IMR-90 (cell line): ENCODE data around the gene C1QTNF8. TPM values are rescaled to one million over a fixed set of nuclear protein-coding genes. Genes with fewer than 3 reads are reported as not detected.

Experiments
- ATAC-seq: fragments of 200-7000 bp; cut with Tn5 transposase; 2 replicates; pipeline ENCODE4 v1.9.1; 2020; ENCODE audit warnings: low read depth, mild to moderate bottlenecking, moderate library complexity
- BruUV-seq: library from RNA; stranded (reverse); fragments of 400-500 nt; replicated peaks from 2 replicates; lab custom pipeline; 2021; lab: Mats Ljungman, UMichigan
- CTCF ChIA-PET: fragments of 300-600 bp; formaldehyde crosslinking; extraction: SDS; loops from one replicate; lab custom pipeline; 2021; ENCODE audit warnings: antibody characterized with exemption; lab: Yijun Ruan, JAX
- POLR2A ChIA-PET: fragments of 300-600 bp; sonication (Branson Sonifier 250); formaldehyde crosslinking; loops from one replicate; lab custom pipeline; 2022; ENCODE audit warnings: antibody characterized with exemption; ENCODE audit not compliant: unreplicated experiment; lab: Charles Lee
- DNase-seq: peaks from one replicate; pipeline ENCODE4 v3.0.0; 2013
- H2AFZ ChIP-seq: replicated peaks from 2 replicates; pipeline ENCODE3; 2013; ENCODE audit warnings: low read length, mild to moderate bottlenecking; ENCODE audit not compliant: poor library complexity
- H2AK5ac ChIP-seq: 2 replicates; pipeline ENCODE4 v1.6.1; 2013; ENCODE audit warnings: low read depth, low read length, inconsistent platforms
- H2AK9ac ChIP-seq: replicated peaks from 2 replicates; pipeline ENCODE3; 2013; ENCODE audit warnings: mild to moderate bottlenecking, low read depth, low read length, moderate library complexity; ENCODE audit not compliant: poor library complexity
- H2BK120ac ChIP-seq: 2 replicates; pipeline ENCODE4 v1.6.1; 2013; ENCODE audit warnings: low read depth, low read length, inconsistent platforms
- H2BK15ac ChIP-seq: 3 replicates; pipeline ENCODE4 v1.6.1; 2013; ENCODE audit warnings: low read depth, low read length, inconsistent platforms
- H2BK20ac ChIP-seq: 2 replicates; pipeline ENCODE4 v1.6.1; 2013; ENCODE audit warnings: low read depth, mild to moderate bottlenecking, inconsistent platforms, low read length, moderate library complexity
- H2BK5ac ChIP-seq: 2 replicates; pipeline ENCODE4 v1.6.1; 2013; ENCODE audit warnings: mild to moderate bottlenecking, low read depth, low read length, inconsistent platforms; ENCODE audit not compliant: poor library complexity, severe bottlenecking
- H3K14ac ChIP-seq: replicated peaks from 2 replicates; pipeline ENCODE4 v1.6.1; 2013; ENCODE audit warnings: low read depth, low read length, inconsistent platforms
- H3K18ac ChIP-seq: 2 replicates; pipeline ENCODE4 v1.6.1; 2013; ENCODE audit warnings: low read depth, low read length, control low read depth
- H3K23ac ChIP-seq: 2 replicates; pipeline ENCODE4 v1.6.1; 2013; ENCODE audit warnings: low read depth, low read length, inconsistent platforms
- H3K27ac ChIP-seq: 2 replicates; pipeline ENCODE4 v1.5.1; 2013; ENCODE audit warnings: mild to moderate bottlenecking, control low read depth, low read length; ENCODE audit not compliant: insufficient read depth
- H3K27me3 ChIP-seq: 2 replicates; pipeline ENCODE4 v1.6.1; 2013; ENCODE audit warnings: low read length; ENCODE audit not compliant: control insufficient read depth, insufficient read depth
- H3K36me3 ChIP-seq: 2 replicates; pipeline ENCODE4 v1.6.1; 2013; ENCODE audit warnings: low read length, mixed read lengths; ENCODE audit not compliant: control insufficient read depth, insufficient read depth
- H3K4ac ChIP-seq: 2 replicates; pipeline ENCODE4 v1.6.1; 2013; ENCODE audit warnings: low read depth, low read length, inconsistent platforms
- H3K4me1 ChIP-seq: 2 replicates; pipeline ENCODE4 v1.6.1; 2013; ENCODE audit warnings: low read length, mixed read lengths; ENCODE audit not compliant: control insufficient read depth, insufficient read depth
- H3K4me2 ChIP-seq: 2 replicates; pipeline ENCODE4 v1.6.1; 2013; ENCODE audit warnings: low read depth, mild to moderate bottlenecking, control low read depth, low read length, moderate library complexity
- H3K4me3 ChIP-seq: 2 replicates; pipeline ENCODE4 v1.5.1; 2013; ENCODE audit warnings: low read depth, mild to moderate bottlenecking, control low read depth, low read length, moderate library complexity; ENCODE audit not compliant: insufficient read depth
- H3K56ac ChIP-seq: 2 replicates; pipeline ENCODE4 v1.6.1; 2013; ENCODE audit warnings: low read length, inconsistent platforms; ENCODE audit not compliant: insufficient read depth; ENCODE audit errors: extremely low read depth
- H3K79me1 ChIP-seq, 2 experiments: 2 replicates each; pipeline ENCODE4 v1.6.1; 2013; ENCODE audit warnings: low read length in 2 of 2, inconsistent platforms in 1 of 2, low read depth in 1 of 2
- H3K9ac ChIP-seq: 2 replicates; pipeline ENCODE4 v1.6.1; 2013; ENCODE audit warnings: low read depth, low read length, control low read depth
- H3K9me1 ChIP-seq: 2 replicates; pipeline ENCODE4 v1.6.1; 2013; ENCODE audit warnings: low read length, inconsistent platforms; ENCODE audit not compliant: insufficient read depth
- H3K9me3 ChIP-seq: 2 replicates; pipeline ENCODE4 v1.6.1; 2013; ENCODE audit warnings: low read length; ENCODE audit not compliant: control insufficient read depth, insufficient read depth
- H4K20me1 ChIP-seq: 2 replicates; pipeline ENCODE4 v1.6.1; 2013; ENCODE audit warnings: low read length, inconsistent platforms; ENCODE audit not compliant: insufficient read depth
- H4K5ac ChIP-seq: 2 replicates; pipeline ENCODE4 v1.6.1; 2013; ENCODE audit warnings: mild to moderate bottlenecking, low read depth, low read length, control low read depth
- H4K8ac ChIP-seq, 2 experiments: 2 replicates each; pipeline ENCODE4 v1.6.1; 2013; ENCODE audit warnings: low read depth in 2 of 2, low read length in 2 of 2, control low read depth in 1 of 2, inconsistent platforms in 1 of 2
- H4K91ac ChIP-seq: 2 replicates; pipeline ENCODE4 v1.6.1; 2013; ENCODE audit warnings: low read depth, low read length, inconsistent platforms; ENCODE audit not compliant: insufficient read depth
- FOS ChIP-seq: fragments of 150-350 bp; IDR thresholded peaks from 2 replicates; pipeline ENCODE4 v1.6.1; 2016; ENCODE audit warnings: low read depth, low read length
- NFE2L2 ChIP-seq: fragments of 150-350 bp; IDR thresholded peaks from 2 replicates; pipeline ENCODE4 v1.6.1; 2016; ENCODE audit warnings: low read depth, mild to moderate bottlenecking, low read length
- RCOR1 ChIP-seq: IDR thresholded peaks from 2 replicates; pipeline ENCODE4 v1.6.1; 2012; ENCODE audit warnings: mild to moderate bottlenecking, low read length, improper control_type of control experiment; ENCODE audit not compliant: insufficient replicate concordance
- RFX5 ChIP-seq: IDR thresholded peaks from 2 replicates; pipeline ENCODE4 v1.8.0; 2012; ENCODE audit warnings: low read depth, mild to moderate bottlenecking, low read length, moderate library complexity
- USF2 ChIP-seq: fragments of 150-350 bp; IDR thresholded peaks from 2 replicates; pipeline ENCODE4 v1.6.1; 2017; ENCODE audit warnings: mild to moderate bottlenecking, antibody characterized with exemption, low read length, low read depth
- WGBS, 2 experiments: methylation state at CpG; one replicate each; pipeline versions ENCODE4 v1.1.5 to v1.1.7; 2013; ENCODE audit warnings: missing lambda C conversion rate in 2 of 2; ENCODE audit not compliant: insufficient read length in 1 of 2; ENCODE audit errors: extremely low coverage in 2 of 2; 5-methylcytosine and 5-hydroxymethylcytosine counted together
- dilution Hi-C: fragments of 300-500 bp; cut with HindIII; formaldehyde crosslinking; loops from one replicate; pipeline ENCODE4 v1.14.3; 2018; ENCODE audit warnings: low sequenced_read_pairs; ENCODE audit not compliant: unreplicated experiment
- in situ Hi-C: fragments of 300-500 bp; cut with MboI; formaldehyde crosslinking; loops from 3 replicates; pipeline ENCODE4 v1.14.3; 2019; ENCODE audit warnings: low sequenced_read_pairs, inconsistent platforms, mixed read lengths
- intact Hi-C: fragments of 100-400 bp; cut with micrococcal nuclease; formaldehyde crosslinking; loops from 2 replicates; pipeline ENCODE4 v1.10.0; 2022
- polyA plus RNA-seq, 3 experiments: library from polyadenylated mRNA; depleted of rRNA; stranded (reverse); fragments of >200 nt; gene quantifications; 2 replicates each; pipeline ENCODE4 v1.2.3, GENCODE V29; 2012; ENCODE audit warnings: low replicate concordance in 1 of 3
- total RNA-seq: library from RNA; depleted of rRNA; stranded (reverse); fragments of >200 nt; gene quantifications from 2 replicates; pipeline ENCODE4 v1.2.3, GENCODE V29; 2012
- TF ChIP-seq, protein P1 (sequence below): fragments of 150-350 bp; IDR thresholded peaks from 2 replicates; pipeline ENCODE4 v1.6.1; 2016; ENCODE audit warnings: low read depth, mild to moderate bottlenecking, low read length, moderate library complexity, borderline replicate concordance

C1QTNF8 gene
- total and polyA plus RNA-seq, 2 of the 4 experiments (the other 2 are of a cell fraction), result not detected

GRCh38 chr16:1069154-1069553, 26.9 kb downstream of the C1QTNF8 start:
- Histone ChIP-seq H3K27ac (no peak overlapping the region), H2AFZ (no peak overlapping the region), H2BK5ac (no peak overlapping the region), H3K56ac (no peak overlapping the region), H3K9me3 (no peaks in the 10 kb centered on the region), H3K9ac (no peak overlapping the region), H3K18ac (no peak overlapping the region), H2AK9ac (no peak overlapping the region), H3K14ac (no peak overlapping the region), H3K36me3 (no peaks in the 10 kb centered on the region), H2BK120ac (no peak overlapping the region), H3K4ac (no peak overlapping the region), H3K79me1 (no peaks in the 10 kb centered on the region), H2BK15ac (no peak overlapping the region), H3K9me1 (no peaks in the 10 kb centered on the region), H3K4me2 (no peak overlapping the region), H2AK5ac (no peak overlapping the region), H3K4me1 (no peaks in the 10 kb centered on the region), H4K5ac (no peak overlapping the region), H3K27me3 (peaks cover 66% of the 10 kb centered on the region), H4K20me1 (no peaks in the 10 kb centered on the region), H2BK20ac (no peak overlapping the region), H3K4me3 (no peak overlapping the region), H3K23ac (no peak overlapping the region), H4K91ac (no peak overlapping the region), H4K8ac (no peak overlapping the region)
- no peak for ATAC-seq
- dilution Hi-C loops (no loop called here), intact Hi-C loops (no loop called here), in situ Hi-C loops (loop anchor here (25.0 kb wide), 1 partner anchor 357 kb away; the partner anchor contains the start of genes ANTKMT, FBXL16 and METRN)
- TF ChIP-seq USF2, result no peak
- no peak for TF ChIP-seq NFE2L2
- TF ChIP-seq, protein P1, sequence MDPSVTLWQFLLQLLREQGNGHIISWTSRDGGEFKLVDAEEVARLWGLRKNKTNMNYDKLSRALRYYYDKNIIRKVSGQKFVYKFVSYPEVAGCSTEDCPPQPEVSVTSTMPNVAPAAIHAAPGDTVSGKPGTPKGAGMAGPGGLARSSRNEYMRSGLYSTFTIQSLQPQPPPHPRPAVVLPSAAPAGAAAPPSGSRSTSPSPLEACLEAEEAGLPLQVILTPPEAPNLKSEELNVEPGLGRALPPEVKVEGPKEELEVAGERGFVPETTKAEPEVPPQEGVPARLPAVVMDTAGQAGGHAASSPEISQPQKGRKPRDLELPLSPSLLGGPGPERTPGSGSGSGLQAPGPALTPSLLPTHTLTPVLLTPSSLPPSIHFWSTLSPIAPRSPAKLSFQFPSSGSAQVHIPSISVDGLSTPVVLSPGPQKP, result no peak
- TF ChIP-seq RCOR1, result no peak
- no peak for TF ChIP-seq FOS
- no peak for TF ChIP-seq RFX5
- BruUV-seq, result no TSS peak
- DNase-seq, result no peak
- WGBS, 2 experiments, result no CpG with 5 or more reads among the region's 7 CpGs
- ChIA-PET CTCF (no interaction called here), POLR2A (no interaction called here)
